HG03064 (cell line): ENCODE measurements around the gene ADH1B.
"Not testable (repeated sequence)": the region's sequence is repeated elsewhere in the genome, so short reads cannot be mapped to it uniquely, and the experiment has no call there.

ENCODE experiments used
- ATAC-seq: cut with Tn5 transposase; IDR thresholded peaks from one replicate; pipeline ENCODE4 v1.9.1; 2021; ENCODE audit warnings: low read depth; ENCODE audit not compliant: unreplicated experiment

The ADH1B gene

DNA sequence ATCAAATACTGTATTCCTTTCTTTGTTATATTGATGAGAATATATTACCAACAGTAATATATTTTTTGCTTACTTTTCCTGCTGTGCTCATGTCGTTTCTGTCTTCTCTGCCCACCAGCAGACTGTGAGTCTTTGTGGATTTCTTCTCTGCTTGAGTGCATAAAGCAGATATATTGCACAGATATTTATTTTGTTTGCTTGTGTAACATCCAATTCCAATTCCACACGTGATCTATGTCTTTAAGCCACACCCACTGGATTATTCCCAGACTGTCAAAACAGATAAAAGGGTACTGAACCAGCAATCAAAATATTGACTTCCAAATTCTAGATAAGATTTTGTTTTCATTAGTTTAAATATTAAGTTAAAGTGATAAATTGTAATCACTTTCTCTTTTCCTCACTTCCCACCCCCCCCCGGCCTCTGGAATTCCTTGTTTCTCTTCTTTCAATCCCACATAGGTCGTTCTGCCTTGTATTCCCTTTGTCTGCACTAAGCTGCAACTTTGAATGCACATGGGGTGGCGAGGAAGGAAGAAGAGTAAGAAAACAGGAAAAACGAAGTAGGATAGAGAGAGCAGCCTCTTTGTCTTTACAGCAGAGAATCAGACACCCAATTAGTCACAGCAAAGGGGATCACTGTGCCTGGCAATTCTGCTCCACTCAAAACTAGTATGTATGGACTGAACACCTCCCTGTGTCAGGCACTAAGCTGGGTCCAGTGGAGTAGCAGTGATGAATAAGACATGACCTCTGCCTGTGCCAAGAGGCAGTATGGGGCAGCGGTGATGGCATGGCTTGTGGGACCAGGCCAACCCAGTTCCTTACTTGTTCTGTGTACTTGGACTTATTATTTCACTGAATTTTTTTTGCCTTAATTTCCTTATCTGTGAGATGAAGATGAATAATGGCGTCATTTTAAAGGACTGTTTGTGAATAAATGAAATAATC, at the start of gene ADH1B:
ADH1B (minus strand) TSS at position 161 of the 951 bp plus-strand sequence; CDS start at position 91, 70 bp downstream.
- no peak for ATAC-seq

DNA sequence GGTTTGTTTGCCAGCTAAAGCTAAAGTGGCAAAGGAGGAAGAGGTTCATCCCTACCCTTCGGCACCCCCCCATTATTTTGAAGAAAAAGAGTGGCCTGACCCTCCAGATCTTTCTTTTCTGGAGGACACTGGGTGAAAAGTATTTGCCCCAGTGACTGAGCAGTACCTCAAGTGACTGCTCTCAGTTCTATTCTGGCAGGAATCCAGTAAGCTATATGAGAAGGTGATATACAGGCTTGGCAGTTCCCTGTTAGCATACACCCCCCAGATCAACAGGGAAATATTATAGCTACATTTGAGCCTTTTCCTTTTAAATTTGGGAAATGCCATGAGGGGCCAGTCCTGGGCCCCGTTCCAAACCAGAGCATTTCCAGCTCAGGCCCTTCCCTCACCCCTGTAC, 46.6 kb upstream of the ADH1B start:
- not testable (repeated sequence) for ATAC-seq

- ATAC-seq, result no peak
Measured at GRCh38 chr4:99366491-99366890, 45.3 kb upstream of the ADH1B start.

DNA sequence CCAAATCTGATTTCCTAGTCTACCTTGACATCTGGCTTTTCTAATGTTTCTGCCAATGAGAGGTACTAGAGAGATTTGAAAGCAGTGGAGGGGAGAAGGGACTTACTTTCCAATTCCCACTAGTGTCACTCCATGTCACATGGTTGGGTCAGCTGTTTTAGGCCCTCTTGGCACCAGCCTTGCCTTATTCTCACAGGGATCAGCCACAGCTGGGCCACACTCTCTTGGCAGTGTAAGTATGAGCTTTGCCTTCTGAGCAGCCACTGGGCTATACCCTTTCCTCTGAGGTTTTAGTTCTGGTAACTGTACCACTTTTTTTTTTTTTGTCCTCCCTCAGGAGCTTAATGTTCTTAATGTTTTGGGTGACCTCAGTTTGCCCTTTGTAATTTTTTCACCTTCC, 41.6 kb upstream of the ADH1B start:
- ATAC-seq, result no peak

- ATAC-seq, result no peak
Measured at GRCh38 chr4:99361899-99362275, 40.7 kb upstream of the ADH1B start.

DNA sequence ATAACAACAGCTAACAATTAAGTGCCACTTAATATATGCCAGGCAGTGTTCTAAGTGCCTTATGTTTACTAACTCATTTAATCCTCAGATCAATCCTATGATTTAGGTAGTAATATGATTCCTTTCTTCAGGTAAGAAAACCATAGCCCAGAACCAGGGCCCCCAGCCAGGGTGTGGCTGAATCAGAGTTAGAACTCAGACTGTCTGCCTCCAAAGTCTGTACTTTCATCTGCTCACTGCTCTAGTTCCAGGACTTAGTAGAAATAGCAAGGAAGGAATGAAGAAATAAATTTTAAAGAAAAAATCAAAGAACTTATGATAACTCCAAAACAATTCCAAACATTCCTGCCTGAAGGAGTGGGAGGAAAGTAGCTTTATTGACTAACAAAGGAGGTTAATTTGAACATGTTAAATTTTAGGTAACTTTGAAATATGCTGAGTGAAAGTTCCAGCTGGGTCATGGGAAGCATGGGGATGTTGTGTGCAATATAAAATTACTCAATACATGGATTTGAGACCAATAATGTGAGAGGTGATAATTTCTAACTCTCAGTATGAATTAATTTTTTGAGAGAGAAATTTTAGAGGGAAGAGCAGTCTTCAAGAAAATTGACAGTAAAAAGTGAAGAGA, 40.2 kb upstream of the ADH1B start:
- ATAC-seq, result no peak

- ATAC-seq, result no peak
Measured at GRCh38 chr4:99359480-99360204, 38.4 kb upstream of the ADH1B start.

DNA sequence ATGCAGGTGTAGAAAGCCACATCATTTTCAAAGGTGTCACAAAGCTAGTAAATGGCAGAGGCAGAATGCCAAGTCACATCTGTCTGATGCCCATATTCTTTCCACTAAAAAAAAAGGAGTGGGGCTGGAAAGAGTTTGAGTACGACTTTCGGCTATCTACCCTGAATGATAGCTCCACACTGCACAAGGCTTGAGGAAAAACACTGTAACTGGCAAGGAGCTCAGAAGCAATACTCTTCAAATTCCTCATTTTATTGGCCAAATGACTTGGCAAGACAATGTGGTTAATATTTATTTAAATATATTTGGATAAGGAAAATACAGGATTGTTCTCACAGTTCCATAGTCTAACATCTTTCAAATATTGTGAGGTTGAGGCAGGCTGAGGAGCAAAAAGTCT, 36.7 kb upstream of the ADH1B start:
- no peak for ATAC-seq

DNA sequence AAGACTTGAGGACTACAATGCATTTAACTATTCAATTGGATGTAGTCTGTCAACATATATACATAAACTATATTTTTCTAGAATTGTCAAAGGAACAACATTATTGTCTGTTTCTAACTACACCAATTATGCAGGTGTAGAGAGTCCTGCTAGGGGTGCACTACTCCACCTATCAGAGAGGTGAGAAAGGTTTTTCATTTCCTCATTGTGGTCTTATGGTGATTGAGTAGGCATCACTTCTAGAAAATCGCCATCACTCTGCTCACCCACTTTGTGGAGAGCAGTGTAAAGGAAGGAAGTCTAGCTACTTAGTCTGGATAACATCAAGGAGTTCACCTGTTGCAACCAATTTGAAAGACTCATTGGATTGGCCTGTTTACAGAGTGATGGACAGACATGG, 35.8 kb upstream of the ADH1B start:
- ATAC-seq, result no peak

DNA sequence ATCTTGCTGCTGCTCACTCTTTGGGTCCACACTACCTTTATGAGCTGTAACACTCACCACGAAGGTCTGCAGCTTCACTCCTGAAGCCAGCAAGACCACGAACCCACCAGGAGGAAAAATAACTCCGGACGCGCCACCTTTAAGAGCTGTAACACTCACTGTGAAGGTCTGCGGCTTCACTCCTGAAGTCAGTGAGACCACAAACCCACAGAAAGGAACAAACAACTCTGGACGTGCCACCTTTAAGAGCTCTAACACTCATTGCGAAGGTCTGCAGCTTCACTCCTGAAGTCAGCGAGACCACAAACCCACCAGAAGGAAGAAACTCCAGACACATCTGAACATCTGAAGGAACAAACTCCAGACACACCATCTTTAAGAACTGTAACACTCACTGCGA, 34.9 kb upstream of the ADH1B start:
- ATAC-seq, result not testable (repeated sequence)

DNA sequence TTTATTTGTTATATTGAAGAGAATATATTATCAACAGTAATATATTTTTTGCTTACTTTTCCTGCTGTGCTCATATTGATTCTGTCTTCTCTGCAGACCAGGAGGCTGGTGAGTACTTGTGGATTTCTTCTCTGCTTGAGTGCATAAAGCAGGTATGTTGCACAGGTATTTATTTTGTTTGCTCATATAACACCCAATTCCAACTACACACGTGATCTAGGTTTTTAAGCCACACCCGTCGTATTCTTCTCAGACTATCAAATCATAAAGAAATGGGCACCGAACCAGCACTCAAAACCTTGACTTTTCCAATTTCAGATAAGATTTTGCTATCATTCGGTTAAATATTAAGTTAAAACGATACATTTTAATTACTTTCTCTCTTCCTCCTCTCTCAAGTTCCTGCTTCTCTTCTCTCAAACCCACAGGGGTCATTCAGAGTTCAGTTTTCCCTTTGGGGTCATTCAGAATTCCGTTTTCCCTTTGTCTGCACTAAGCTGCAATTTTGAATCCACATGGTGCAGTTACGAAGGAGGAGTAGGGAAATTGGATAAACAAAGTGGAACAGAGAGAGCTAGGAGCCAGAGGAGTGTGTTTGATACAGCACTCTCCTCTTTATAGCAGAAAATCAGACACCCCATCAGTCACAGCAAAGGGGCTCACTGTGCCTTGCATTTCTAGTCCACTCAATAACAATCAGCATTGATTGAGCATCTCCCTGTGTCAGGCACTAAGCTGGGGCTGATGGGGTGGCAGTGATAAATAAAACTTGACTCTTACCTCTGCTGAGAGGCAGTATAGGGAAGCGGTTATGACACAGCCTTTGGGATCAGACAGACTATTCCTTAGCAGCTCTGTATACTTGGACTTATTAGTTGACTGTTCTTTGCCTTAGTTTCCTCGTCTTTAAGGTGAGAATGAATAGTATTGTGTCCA, 31.7 kb upstream of the ADH1B start, which contains the start of gene ADH1C:
ADH1C (minus strand) TSS at position 145 of the 936 bp plus-strand sequence; CDS start at position 74, 71 bp downstream.
- no peak for ATAC-seq

DNA sequence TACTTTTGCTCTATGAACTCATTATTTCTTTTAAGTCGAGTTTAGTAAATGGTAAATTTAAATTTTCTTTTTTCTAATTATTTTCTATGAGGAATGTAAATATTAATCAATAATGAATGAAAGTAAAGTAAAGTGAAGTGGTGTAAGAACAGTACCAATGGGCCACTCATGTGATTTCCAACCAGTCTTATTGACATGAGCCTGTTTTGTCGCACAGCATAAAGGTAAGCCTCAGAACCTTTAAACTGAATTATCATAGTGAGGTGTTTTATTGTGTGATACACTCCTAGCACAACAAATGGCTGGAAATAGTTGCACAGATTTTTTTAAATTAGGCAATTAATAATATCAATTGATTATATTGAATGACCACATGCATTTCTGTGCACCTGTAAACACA, 30.3 kb upstream of the ADH1B start:
- no peak for ATAC-seq

- no peak for ATAC-seq
Measured at GRCh38 chr4:99349338-99349737, 28.1 kb upstream of the ADH1B start.

DNA sequence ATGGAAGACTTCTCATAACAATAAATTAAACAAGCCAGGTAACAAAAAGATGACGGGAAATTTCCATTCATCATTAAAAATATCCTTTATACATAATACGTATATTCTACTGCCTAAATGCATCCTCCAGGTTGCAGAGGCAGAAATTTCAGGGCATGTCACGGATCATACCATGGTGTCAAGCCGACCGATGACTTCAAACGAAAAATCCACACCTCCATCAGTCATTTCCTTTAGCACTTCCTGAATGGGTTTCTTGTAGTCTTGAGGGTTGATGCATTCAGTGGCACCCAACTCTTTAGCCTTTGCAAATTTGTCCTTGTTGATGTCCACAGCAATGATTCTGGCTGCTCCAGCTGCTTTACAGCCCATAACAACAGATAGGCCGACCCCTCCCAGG, 21.4 kb upstream of the ADH1B start:
- not testable (repeated sequence) for ATAC-seq

GRCh38 chr4:99341426-99341825, 20.2 kb upstream of the ADH1B start:
- ATAC-seq, result no peak

DNA sequence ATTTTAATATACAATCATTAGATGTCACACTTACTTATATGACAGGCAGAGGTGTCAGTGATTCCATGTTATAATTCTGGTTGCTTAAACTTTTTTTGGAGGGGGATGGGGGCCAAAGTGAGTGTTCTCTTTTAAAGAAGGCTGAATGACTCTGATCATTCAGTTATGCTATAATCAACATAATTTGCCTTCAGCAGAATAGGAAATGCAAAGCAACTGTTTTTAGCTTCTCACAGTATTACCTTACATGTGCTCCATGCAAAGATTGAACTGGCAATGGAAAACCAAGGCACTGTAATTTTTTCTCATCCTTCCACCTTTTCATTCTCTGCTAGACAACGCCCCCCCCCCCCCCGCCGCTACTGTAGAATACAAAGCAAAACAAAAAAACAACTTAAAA, 18.0 kb upstream of the ADH1B start:
- ATAC-seq, result no peak

- no peak for ATAC-seq
Measured at GRCh38 chr4:99336553-99336952, 15.4 kb upstream of the ADH1B start.

- ATAC-seq, result no peak
Measured at GRCh38 chr4:99334880-99335279, 13.7 kb upstream of the ADH1B start.

DNA sequence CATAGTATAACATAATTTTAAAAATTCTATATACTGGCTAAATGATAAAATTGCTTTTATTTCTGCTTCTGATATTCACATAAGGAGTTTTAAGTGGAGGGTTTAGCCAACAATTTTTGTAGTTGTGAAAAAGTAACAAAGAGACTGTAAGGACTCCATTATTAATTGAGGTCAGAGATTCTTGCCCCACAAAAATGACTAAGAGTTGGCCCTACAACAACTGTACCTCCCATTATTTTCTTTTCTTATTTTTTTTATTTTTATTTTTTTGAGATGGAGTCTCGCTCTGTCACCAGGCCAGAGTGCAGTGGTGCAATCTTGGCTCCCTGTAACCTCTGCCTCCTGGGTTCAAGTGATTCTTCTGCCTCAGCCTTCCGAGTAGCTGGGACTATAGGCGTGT, 9.4 kb upstream of the ADH1B start:
- no peak for ATAC-seq

DNA sequence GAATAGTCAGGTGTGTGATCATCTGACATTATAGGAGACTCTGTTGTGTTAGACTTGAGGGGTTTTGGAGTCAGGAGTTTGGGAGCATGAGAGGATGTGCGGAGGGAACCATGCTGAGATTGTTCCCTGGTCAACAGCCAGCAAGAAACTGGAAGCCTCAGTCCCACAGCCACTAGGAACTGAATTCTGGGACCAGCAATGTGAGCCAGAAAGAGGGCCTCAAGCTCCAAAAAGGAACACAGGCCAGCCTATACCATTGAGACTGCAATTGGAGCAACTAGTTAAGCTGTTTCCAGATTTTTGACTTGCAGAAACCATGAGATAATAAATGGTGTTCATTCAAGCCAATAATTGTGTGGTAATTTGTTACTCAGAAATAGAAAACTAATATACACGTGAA, 8.7 kb upstream of the ADH1B start:
- ATAC-seq, result no peak
